Hepatocyte (in vitro differentiated cells): Measurements from ENCODE around the gene FSIP1. TPM values are rescaled to one million over a fixed set of nuclear protein-coding genes. Genes with fewer than 3 reads are reported as not detected.

ENCODE experiments used
- DNase-seq: peaks from one replicate; pipeline ENCODE4 v3.0.0-alpha.2; 2016; ENCODE audit warnings: low spot score
- H2AFZ ChIP-seq: fragments of 200-600 bp; sonication (generic); 2 replicates; pipeline ENCODE4 v1.6.0; 2016; ENCODE audit warnings: antibody characterized with exemption, mild to moderate bottlenecking
- H3K27ac ChIP-seq: fragments of 200-600 bp; sonication (generic); 2 replicates; pipeline ENCODE4 v1.5.1; 2016; ENCODE audit warnings: mild to moderate bottlenecking
- H3K27me3 ChIP-seq: fragments of 200-600 bp; sonication (generic); 2 replicates; pipeline ENCODE4 v1.6.1; 2016
- H3K36me3 ChIP-seq: fragments of 200-600 bp; sonication (generic); replicated peaks from 2 replicates; pipeline ENCODE4 v1.5.1; 2016; ENCODE audit warnings: low read depth; ENCODE audit not compliant: insufficient read depth
- H3K4me1 ChIP-seq: fragments of 200-600 bp; sonication (generic); 2 replicates; pipeline ENCODE4 v1.5.1; 2016; ENCODE audit warnings: mild to moderate bottlenecking, moderate library complexity; ENCODE audit not compliant: insufficient read depth
- H3K4me2 ChIP-seq: fragments of 200-600 bp; sonication (generic); 2 replicates; pipeline ENCODE4 v1.6.0; 2016
- H3K4me3 ChIP-seq: fragments of 200-600 bp; sonication (generic); 2 replicates; pipeline ENCODE4 v1.5.1; 2016; ENCODE audit warnings: mild to moderate bottlenecking
- H3K79me2 ChIP-seq: fragments of 200-600 bp; sonication (generic); 2 replicates; pipeline ENCODE4 v1.6.0; 2017; ENCODE audit warnings: mild to moderate bottlenecking
- H3K9me2 ChIP-seq: fragments of 200-600 bp; sonication (generic); replicated peaks from 2 replicates; pipeline ENCODE4 v1.6.0; 2017; ENCODE audit warnings: mild to moderate bottlenecking; ENCODE audit not compliant: insufficient read depth
- H3K9me3 ChIP-seq: fragments of 200-600 bp; sonication (generic); 2 replicates; pipeline ENCODE4 v1.5.1; 2016; ENCODE audit warnings: low read depth, mild to moderate bottlenecking
- H4K20me1 ChIP-seq: fragments of 200-600 bp; sonication (generic); 2 replicates; pipeline ENCODE4 v1.6.0; 2016; ENCODE audit warnings: mild to moderate bottlenecking; ENCODE audit not compliant: insufficient read depth, poor library complexity, severe bottlenecking
- EZH2 ChIP-seq: fragments of 200-600 bp; sonication (generic); IDR thresholded peaks from 2 replicates; pipeline ENCODE4 v1.6.1; 2016; ENCODE audit warnings: antibody characterized with exemption, mild to moderate bottlenecking, borderline replicate concordance
- EZH2phosphoT487 ChIP-seq: fragments of 200-600 bp; sonication (generic); IDR thresholded peaks from one replicate; pipeline ENCODE4 v1.6.1; 2018; ENCODE audit warnings: antibody characterized with exemption, mild to moderate bottlenecking, low read depth, moderate library complexity; ENCODE audit not compliant: unreplicated experiment, severe bottlenecking
- WGBS: methylation state at CpG from one replicate; pipeline ENCODE4 v1.1.6; 2016; ENCODE audit warnings: low lambda C conversion rate; ENCODE audit errors: missing lambda C conversion rate; 5-methylcytosine and 5-hydroxymethylcytosine counted together
- polyA plus RNA-seq: library from polyadenylated mRNA; unstranded; fragments of >200 nt; fragmentation: Nextera tagmentation; extraction: Ambion mirVana; gene quantifications from 2 replicates; pipeline ENCODE4 v1.2.1, GENCODE V29; 2016
- total RNA-seq: library from RNA; depleted of rRNA; stranded (reverse); fragments of >200 nt; gene quantifications from 2 replicates; pipeline ENCODE4 v1.2.3, GENCODE V29; 2014
- TF ChIP-seq, protein P1 (sequence below): fragments of 200-600 bp; sonication (generic); IDR thresholded peaks from 2 replicates; pipeline ENCODE4 v1.5.1; 2016; ENCODE audit warnings: antibody characterized with exemption, mild to moderate bottlenecking; ENCODE audit not compliant: poor library complexity

The FSIP1 gene
- total and polyA plus RNA-seq, 2 experiments from 2014 or later, result 0.60 to 0.79 TPM

DNA sequence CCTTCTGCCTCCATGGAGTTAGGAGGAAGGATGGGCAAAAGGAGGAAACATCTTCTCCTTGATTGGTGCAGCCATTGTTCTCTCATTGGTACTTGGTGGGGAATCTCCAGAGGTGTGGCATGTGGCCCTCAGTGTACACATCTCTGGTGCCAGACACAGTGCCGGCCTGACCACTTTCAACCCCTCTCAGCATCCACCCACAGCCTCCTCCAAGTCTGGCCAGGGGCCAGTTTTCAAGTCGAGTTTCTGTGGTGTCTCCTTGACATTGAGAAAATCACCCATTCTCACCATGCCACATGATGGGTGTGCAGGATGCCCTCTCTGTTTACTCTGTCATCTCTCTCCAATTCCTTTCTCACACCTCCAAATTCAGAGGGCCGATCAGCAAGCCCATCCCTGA, 12.8 kb upstream of the FSIP1 start:
- Histone ChIP-seq H3K79me2 (no peaks in the 10 kb centered on the region), H3K27ac (no peak overlapping the region), H3K4me1 (no peaks in the 10 kb centered on the region), H2AFZ (no peak overlapping the region), H3K27me3 (no peaks in the 10 kb centered on the region), H3K4me3 (no peak overlapping the region), H3K36me3 (no peaks in the 10 kb centered on the region), H4K20me1 (no peaks in the 10 kb centered on the region), H3K9me3 (no peaks in the 10 kb centered on the region), H3K9me2 (no peaks in the 10 kb centered on the region), H3K4me2 (no peak overlapping the region)
- TF ChIP-seq, protein P1, sequence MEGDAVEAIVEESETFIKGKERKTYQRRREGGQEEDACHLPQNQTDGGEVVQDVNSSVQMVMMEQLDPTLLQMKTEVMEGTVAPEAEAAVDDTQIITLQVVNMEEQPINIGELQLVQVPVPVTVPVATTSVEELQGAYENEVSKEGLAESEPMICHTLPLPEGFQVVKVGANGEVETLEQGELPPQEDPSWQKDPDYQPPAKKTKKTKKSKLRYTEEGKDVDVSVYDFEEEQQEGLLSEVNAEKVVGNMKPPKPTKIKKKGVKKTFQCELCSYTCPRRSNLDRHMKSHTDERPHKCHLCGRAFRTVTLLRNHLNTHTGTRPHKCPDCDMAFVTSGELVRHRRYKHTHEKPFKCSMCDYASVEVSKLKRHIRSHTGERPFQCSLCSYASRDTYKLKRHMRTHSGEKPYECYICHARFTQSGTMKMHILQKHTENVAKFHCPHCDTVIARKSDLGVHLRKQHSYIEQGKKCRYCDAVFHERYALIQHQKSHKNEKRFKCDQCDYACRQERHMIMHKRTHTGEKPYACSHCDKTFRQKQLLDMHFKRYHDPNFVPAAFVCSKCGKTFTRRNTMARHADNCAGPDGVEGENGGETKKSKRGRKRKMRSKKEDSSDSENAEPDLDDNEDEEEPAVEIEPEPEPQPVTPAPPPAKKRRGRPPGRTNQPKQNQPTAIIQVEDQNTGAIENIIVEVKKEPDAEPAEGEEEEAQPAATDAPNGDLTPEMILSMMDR, result no peak
- no peak for TF ChIP-seq EZH2
- no peak for TF ChIP-seq EZH2phosphoT487
- 90% methylated on average over 3 of the region's 3 CpGs for WGBS
- no peak for DNase-seq

DNA sequence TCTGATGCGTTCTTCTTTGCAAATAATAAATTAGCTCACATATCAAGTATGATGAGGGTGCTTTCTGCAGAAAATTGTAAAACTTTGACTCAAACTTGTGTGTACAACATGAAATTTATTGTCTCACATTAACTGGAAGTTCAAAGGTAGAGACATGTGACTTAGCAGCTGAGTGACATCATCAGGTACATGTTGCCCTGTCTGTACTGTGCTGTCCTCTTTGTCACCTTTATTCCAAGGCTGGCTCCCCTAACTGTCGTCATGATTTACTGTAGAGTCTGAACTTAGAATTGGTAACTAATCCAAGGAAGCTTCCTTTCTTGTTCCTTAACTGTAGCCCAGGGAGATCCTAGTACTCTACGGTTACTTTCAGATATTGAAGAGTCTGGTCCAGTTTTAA, 12.3 kb upstream of the FSIP1 start:
- H3K4me1 ChIP-seq, result no peaks in the 10 kb centered on the region
- H3K79me2 ChIP-seq, result no peaks in the 10 kb centered on the region
- no peak overlapping the region for H3K4me3 ChIP-seq
- H4K20me1 ChIP-seq, result no peaks in the 10 kb centered on the region
- H3K9me2 ChIP-seq, result no peaks in the 10 kb centered on the region
- DNase-seq, result peak; percentile 43
- H3K9me3 ChIP-seq, result no peaks in the 10 kb centered on the region
- H3K36me3 ChIP-seq, result no peaks in the 10 kb centered on the region
- no peak for TF ChIP-seq EZH2
- TF ChIP-seq, protein P1, result no peak
- TF ChIP-seq EZH2phosphoT487, result no peak
- no peak overlapping the region for H3K27ac ChIP-seq
- WGBS, result 87% methylated on average over 3 of the region's 3 CpGs
- H2AFZ ChIP-seq, result no peak overlapping the region
- no peaks in the 10 kb centered on the region for H3K27me3 ChIP-seq
- no peak overlapping the region for H3K4me2 ChIP-seq

DNA sequence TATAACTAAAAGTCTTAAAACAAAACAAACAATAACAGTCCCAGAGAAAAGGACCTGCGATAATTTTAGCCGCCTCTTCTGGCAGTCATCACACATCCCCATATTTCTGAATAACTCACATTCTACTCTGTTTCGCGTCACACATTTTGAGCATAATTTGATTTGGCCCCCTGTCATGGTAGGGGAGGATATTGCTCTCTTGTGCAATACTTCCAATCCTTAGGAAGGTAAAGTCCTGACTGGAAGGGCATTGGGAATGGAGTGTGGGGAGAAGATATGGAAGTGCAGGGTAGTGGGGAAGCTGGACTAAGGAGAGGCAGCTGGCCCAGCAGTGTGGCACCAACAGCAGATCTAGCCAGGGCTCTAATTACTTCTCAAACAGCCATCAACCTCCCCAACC, 11.3 kb upstream of the FSIP1 start:
- TF ChIP-seq, protein P1, result no peak
- TF ChIP-seq EZH2phosphoT487, result no peak
- TF ChIP-seq EZH2, result no peak
- DNase-seq, result no peak
- WGBS, result 99% methylated on average over 4 of the region's 4 CpGs
- no peak overlapping the region for H2AFZ ChIP-seq
- no peaks in the 10 kb centered on the region for H3K36me3 ChIP-seq
- H3K4me2 ChIP-seq, result no peak overlapping the region
- H3K9me2 ChIP-seq, result no peaks in the 10 kb centered on the region
- no peaks in the 10 kb centered on the region for H3K79me2 ChIP-seq
- H4K20me1 ChIP-seq, result no peaks in the 10 kb centered on the region
- no peaks in the 10 kb centered on the region for H3K27me3 ChIP-seq
- no peak overlapping the region for H3K4me3 ChIP-seq
- H3K9me3 ChIP-seq, result no peaks in the 10 kb centered on the region
- no peaks in the 10 kb centered on the region for H3K4me1 ChIP-seq
- H3K27ac ChIP-seq, result no peak overlapping the region

DNA sequence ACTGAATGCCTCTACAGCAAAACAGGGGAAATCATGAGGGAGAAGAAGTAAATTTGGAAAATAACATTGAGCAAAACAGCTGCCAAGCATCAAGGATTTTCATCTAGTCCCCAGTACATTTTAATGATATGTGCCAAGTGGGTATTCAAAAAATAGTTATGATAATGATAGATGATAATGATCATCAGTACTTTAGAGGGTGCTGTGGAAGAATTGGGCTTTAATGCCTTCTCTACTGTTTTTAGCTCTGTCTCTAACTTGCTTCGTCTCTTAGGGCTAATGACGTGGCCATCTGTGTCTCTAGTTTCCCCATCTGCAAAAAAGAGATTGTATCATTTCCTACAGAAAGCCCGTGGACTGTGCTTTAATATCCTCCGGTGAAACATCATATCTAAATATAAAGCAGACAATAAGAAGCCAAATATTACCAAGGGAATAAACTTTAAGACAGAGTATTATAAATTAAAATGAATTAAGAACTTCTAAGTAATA, 10.2 kb upstream of the FSIP1 start:
- Histone ChIP-seq H3K79me2 (no peaks in the 10 kb centered on the region), H2AFZ (no peak overlapping the region), H3K36me3 (no peaks in the 10 kb centered on the region), H3K4me3 (no peak overlapping the region), H3K27ac (no peak overlapping the region), H3K4me2 (no peak overlapping the region), H3K9me3 (no peaks in the 10 kb centered on the region), H3K9me2 (no peaks in the 10 kb centered on the region), H4K20me1 (no peaks in the 10 kb centered on the region), H3K27me3 (no peaks in the 10 kb centered on the region), H3K4me1 (peaks cover under 1% of the 10 kb centered on the region)
- no peak for DNase-seq
- WGBS, result 78% methylated on average over 4 of the region's 4 CpGs
- TF ChIP-seq, protein P1, result no peak
- TF ChIP-seq EZH2 (no peak), EZH2phosphoT487 (no peak)
